HL-60 (cell line): Measurements from ENCODE around the gene EMD.

Source experiments
- GABPA ChIP-seq: IDR thresholded peaks from 2 replicates; pipeline ENCODE4 v1.6.1; 2012; ENCODE audit warnings: low read depth
- POLR2AphosphoS5 ChIP-seq: IDR thresholded peaks from 2 replicates; pipeline ENCODE4 v1.6.1; 2012; ENCODE audit warnings: low read depth
- TF ChIP-seq, protein P1 (sequence below): IDR thresholded peaks from one replicate; pipeline ENCODE4 v1.5.1; 2011; ENCODE audit warnings: low read length, control low read depth, inconsistent platforms; ENCODE audit not compliant: insufficient read depth
- TF ChIP-seq, protein P2 (sequence below): IDR thresholded peaks from 2 replicates; pipeline ENCODE4 v1.6.1; 2012; ENCODE audit warnings: low read depth; ENCODE audit not compliant: insufficient replicate concordance

DNA sequence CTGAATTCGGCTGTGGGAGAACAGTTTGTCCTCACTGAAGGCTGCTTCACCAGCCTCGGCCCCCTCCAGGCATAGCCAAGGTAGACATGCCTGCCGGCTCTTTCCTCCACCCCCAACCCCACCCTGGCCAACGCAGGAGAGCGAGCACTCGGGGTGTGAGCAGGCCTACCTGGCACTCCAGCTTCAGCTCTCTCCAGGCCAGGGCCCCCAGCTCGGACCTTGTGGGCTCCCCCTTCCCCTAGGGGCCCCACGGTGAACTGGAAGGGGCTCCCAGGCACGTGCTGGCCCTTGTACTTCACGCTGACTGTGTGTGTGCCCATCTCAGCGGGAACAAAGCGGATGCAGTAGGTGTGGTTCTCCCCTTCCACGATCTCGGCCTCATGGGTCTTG lies 27.1 kb upstream of the EMD start:
- TF ChIP-seq, protein P1, sequence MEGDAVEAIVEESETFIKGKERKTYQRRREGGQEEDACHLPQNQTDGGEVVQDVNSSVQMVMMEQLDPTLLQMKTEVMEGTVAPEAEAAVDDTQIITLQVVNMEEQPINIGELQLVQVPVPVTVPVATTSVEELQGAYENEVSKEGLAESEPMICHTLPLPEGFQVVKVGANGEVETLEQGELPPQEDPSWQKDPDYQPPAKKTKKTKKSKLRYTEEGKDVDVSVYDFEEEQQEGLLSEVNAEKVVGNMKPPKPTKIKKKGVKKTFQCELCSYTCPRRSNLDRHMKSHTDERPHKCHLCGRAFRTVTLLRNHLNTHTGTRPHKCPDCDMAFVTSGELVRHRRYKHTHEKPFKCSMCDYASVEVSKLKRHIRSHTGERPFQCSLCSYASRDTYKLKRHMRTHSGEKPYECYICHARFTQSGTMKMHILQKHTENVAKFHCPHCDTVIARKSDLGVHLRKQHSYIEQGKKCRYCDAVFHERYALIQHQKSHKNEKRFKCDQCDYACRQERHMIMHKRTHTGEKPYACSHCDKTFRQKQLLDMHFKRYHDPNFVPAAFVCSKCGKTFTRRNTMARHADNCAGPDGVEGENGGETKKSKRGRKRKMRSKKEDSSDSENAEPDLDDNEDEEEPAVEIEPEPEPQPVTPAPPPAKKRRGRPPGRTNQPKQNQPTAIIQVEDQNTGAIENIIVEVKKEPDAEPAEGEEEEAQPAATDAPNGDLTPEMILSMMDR: no peak
- TF ChIP-seq GABPA: no peak
- TF ChIP-seq, protein P2, sequence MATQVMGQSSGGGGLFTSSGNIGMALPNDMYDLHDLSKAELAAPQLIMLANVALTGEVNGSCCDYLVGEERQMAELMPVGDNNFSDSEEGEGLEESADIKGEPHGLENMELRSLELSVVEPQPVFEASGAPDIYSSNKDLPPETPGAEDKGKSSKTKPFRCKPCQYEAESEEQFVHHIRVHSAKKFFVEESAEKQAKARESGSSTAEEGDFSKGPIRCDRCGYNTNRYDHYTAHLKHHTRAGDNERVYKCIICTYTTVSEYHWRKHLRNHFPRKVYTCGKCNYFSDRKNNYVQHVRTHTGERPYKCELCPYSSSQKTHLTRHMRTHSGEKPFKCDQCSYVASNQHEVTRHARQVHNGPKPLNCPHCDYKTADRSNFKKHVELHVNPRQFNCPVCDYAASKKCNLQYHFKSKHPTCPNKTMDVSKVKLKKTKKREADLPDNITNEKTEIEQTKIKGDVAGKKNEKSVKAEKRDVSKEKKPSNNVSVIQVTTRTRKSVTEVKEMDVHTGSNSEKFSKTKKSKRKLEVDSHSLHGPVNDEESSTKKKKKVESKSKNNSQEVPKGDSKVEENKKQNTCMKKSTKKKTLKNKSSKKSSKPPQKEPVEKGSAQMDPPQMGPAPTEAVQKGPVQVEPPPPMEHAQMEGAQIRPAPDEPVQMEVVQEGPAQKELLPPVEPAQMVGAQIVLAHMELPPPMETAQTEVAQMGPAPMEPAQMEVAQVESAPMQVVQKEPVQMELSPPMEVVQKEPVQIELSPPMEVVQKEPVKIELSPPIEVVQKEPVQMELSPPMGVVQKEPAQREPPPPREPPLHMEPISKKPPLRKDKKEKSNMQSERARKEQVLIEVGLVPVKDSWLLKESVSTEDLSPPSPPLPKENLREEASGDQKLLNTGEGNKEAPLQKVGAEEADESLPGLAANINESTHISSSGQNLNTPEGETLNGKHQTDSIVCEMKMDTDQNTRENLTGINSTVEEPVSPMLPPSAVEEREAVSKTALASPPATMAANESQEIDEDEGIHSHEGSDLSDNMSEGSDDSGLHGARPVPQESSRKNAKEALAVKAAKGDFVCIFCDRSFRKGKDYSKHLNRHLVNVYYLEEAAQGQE: no peak
- TF ChIP-seq POLR2AphosphoS5: no peak
